Spleen (tissue), 11 donors: ENCODE results near the gene H1-8. TPM values are rescaled to one million over a fixed set of nuclear protein-coding genes. Genes with fewer than 3 reads are reported as not detected.
A peak's percentile ranks its signal among the peaks of the same experiment; 100 is the strongest.

Experiments
- DNase-seq: peaks from one replicate; pipeline ENCODE4 v3.0.0-alpha.2; 2020
- H3K27ac ChIP-seq, 8 donors: fragments of 200-600 bp; sonication (generic) in 7 of 8; 1 replicate in 4 of 8; 2 replicates in 4 of 8; pipeline versions ENCODE4 v1.5.0 to v1.8.0; 2016 to 2021; ENCODE audit warnings: inconsistent platforms in 4 of 8, mild to moderate bottlenecking in 4 of 8, moderate library complexity in 1 of 8
- H3K27me3 ChIP-seq, 7 donors: fragments of 200-600 bp; sonication (generic) in 6 of 7; replicated peaks in 1 of 7; 1 replicate in 4 of 7; 2 replicates in 3 of 7; pipeline versions ENCODE4 v1.5.0 to v1.8.0; 2016 to 2021; ENCODE audit warnings: inconsistent platforms in 3 of 7, mild to moderate bottlenecking in 1 of 7
- H3K36me3 ChIP-seq, 6 donors: fragments of 200-600 bp; sonication (generic) in 5 of 6; 1 replicate in 4 of 6; 2 replicates in 2 of 6; pipeline versions ENCODE4 v1.5.0 to v1.8.0; 2016 to 2021; ENCODE audit warnings: inconsistent platforms in 2 of 6
- H3K4me1 ChIP-seq, 6 donors: fragments of 200-600 bp; sonication (generic) in 5 of 6; 1 replicate in 3 of 6; 2 replicates in 3 of 6; pipeline versions ENCODE4 v1.5.0 to v1.8.0; 2016 to 2021; ENCODE audit warnings: inconsistent platforms in 3 of 6
- H3K4me3 ChIP-seq, 8 donors: fragments of 200-600 bp; sonication (generic) in 7 of 8; 1 replicate in 4 of 8; 2 replicates in 4 of 8; pipeline versions ENCODE4 v1.5.0 to v1.8.0; 2016 to 2021; ENCODE audit warnings: inconsistent platforms in 4 of 8, mild to moderate bottlenecking in 4 of 8, moderate library complexity in 2 of 8
- H3K9me3 ChIP-seq, 8 donors: fragments of 200-600 bp; sonication (generic) in 7 of 8; 1 replicate in 4 of 8; 2 replicates in 4 of 8; pipeline versions ENCODE4 v1.5.0 to v1.8.0; 2016 to 2021; ENCODE audit warnings: inconsistent platforms in 4 of 8
- CTCF ChIP-seq, 11 experiments: fragments of 200-600 bp in 7 of 11; fragments of 450-650 bp in 4 of 11; sonication (generic) in 4 of 11; IDR thresholded peaks in 8 of 11; conservative IDR thresholded peaks in 3 of 11; 1 replicate in 7 of 11; 2 replicates in 4 of 11; pipeline versions ENCODE4 v1.4.0 to v1.8.0; 2016 to 2021; ENCODE audit warnings: antibody characterized with exemption in 11 of 11, inconsistent platforms in 4 of 11, mild to moderate bottlenecking in 1 of 11
- POLR2A ChIP-seq, 3 donors: fragments of 450-650 bp; IDR thresholded peaks; one replicate each; pipeline ENCODE4 v1.5.1; 2017; ENCODE audit warnings: antibody characterized with exemption in 3 of 3, mild to moderate bottlenecking in 1 of 3
- POLR2AphosphoS5 ChIP-seq, 3 donors: sonication (generic); formaldehyde crosslinking; IDR thresholded peaks; one replicate each; pipeline ENCODE4 v1.5.1; 2017; ENCODE audit warnings: antibody characterized with exemption in 3 of 3
- WGBS, 5 donors: extraction: QIAGEN DNeasy Blood & Tissue Kit in 3 of 5; methylation state at CpG; one replicate each; pipeline versions ENCODE4 v1.1.5 to v1.1.7; 2013 to 2018; 5-methylcytosine and 5-hydroxymethylcytosine counted together
- intact Hi-C: fragments of 100-400 bp; cut with DNase I; formaldehyde crosslinking; loops from one replicate; pipeline ENCODE4 v1.15.0; 2023; ENCODE audit warnings: low total_unique reads
- polyA plus RNA-seq, 3 donors: library from polyadenylated mRNA; stranded (reverse); fragments of 200-250 nt; gene quantifications; one replicate each; pipeline ENCODE4 v1.2.1, GENCODE V29; 2013
- total RNA-seq, 7 donors: library from RNA; depleted of rRNA in 3 of 7; stranded (reverse); fragments of >200 nt in 3 of 7; fragmentation: NEBNext Ultra II Directional in 4 of 7; extraction: Animal tissue kit (Norgen Biotek cat#: 25700) in 4 of 7; gene quantifications; one replicate each; pipeline versions ENCODE4 v1.1.0 to v1.2.1, GENCODE V29; 2016 to 2021
- donor health status: healthy with polysubstance abuse.
- donor health status: DM: no; HTN: no; CAD: no; lungs with moderate emphysema.
- donor health status: DM: no; HTN: no; CAD: no.
- donor health status: Bipolar disorder and iron deficiency.
- donor health status: healthy.
- donor health status: DM: no; HTN: no; CAD: no.
- donor health status: DM: yes; HTN: yes; CAD: no.

The H1-8 gene
- total and polyA plus RNA-seq, 10 donors: not detected

GRCh38 chr3:129507181-129507831, 35.7 kb upstream of the H1-8 start:
- TF ChIP-seq CTCF (IDR thresholded peaks at IDR 0.05 in 8 of 11, conservative IDR thresholded peaks at IDR 0.05 in 3 of 11): no peak
- TF ChIP-seq POLR2AphosphoS5 (IDR thresholded peaks at IDR 0.05): peak in 2 of 3 donors; percentile 28 to 67
- TF ChIP-seq POLR2A (IDR thresholded peaks at IDR 0.05): no peak
- DNase-seq: peak; percentile 76
- Histone ChIP-seq H3K4me3 (no peak overlapping the region), H3K27ac (no peak overlapping the region), H3K27me3 (no peaks in the 10 kb centered on the region), H3K36me3 (peaks cover 0 to 80% (median 9%) of the 10 kb centered on the region in 6 donors), H3K4me1 (peaks cover 0 to 37% (median 22%) of the 10 kb centered on the region in 6 donors), H3K9me3 (no peaks in the 10 kb centered on the region)
- 76 to 86% (median 82%) methylated on average over 6 to 9 of the region's 9 CpGs for WGBS, 5 donors
- intact Hi-C loops: no loop called here

GRCh38 chr3:129512595-129512994, 30.4 kb upstream of the H1-8 start:
- H3K27me3 ChIP-seq: no peaks in the 10 kb centered on the region
- intact Hi-C loops: no loop called here
- H3K36me3 ChIP-seq: peaks cover 0 to 78% (median 3%) of the 10 kb centered on the region in 6 donors
- peaks cover 0 to 19% (median 7%) of the 10 kb centered on the region in 6 donors for H3K4me1 ChIP-seq
- no peak overlapping the region for H3K4me3 ChIP-seq
- no peak for TF ChIP-seq POLR2A (IDR thresholded peaks at IDR 0.05)
- TF ChIP-seq CTCF (IDR thresholded peaks at IDR 0.05 in 8 of 11, conservative IDR thresholded peaks at IDR 0.05 in 3 of 11): no peak
- TF ChIP-seq POLR2AphosphoS5 (IDR thresholded peaks at IDR 0.05): no peak
- DNase-seq: no peak
- no peaks in the 10 kb centered on the region for H3K9me3 ChIP-seq
- H3K27ac ChIP-seq: no peak overlapping the region

DNA sequence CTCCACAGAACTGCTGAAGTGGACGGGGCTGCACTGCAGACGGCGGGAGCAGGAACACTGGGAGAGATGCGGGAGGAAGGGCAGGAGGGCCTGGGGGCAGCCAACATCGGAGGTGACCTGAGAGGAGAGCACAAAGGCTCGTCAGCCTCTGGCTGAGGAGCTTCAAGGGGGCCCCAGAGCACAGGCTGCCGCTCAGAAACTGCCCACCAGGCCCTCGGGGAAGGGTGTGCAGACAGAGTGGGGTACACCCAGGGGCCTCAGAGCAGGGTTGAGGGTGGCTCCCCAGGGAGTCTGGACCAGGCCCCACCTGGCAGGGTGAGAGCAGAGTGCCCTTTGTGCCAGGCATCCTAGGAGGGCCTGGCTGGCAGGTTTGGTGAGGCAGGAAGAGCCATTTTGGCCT, 29.3 kb upstream of the H1-8 start:
- TF ChIP-seq POLR2AphosphoS5 (IDR thresholded peaks at IDR 0.05) (no peak), POLR2A (IDR thresholded peaks at IDR 0.05) (no peak), CTCF (IDR thresholded peaks at IDR 0.05 in 8 of 11, conservative IDR thresholded peaks at IDR 0.05 in 3 of 11) (no peak)
- no peaks in the 10 kb centered on the region for H3K9me3 ChIP-seq
- H3K36me3 ChIP-seq: peaks cover 0 to 79% (median 2%) of the 10 kb centered on the region in 6 donors
- H3K27me3 ChIP-seq: no peaks in the 10 kb centered on the region
- 85 to 89% (median 86%) methylated on average over 8 of the region's 8 CpGs for WGBS, 5 donors
- peaks cover 0 to 17% (median 7%) of the 10 kb centered on the region in 6 donors for H3K4me1 ChIP-seq
- no peak overlapping the region for H3K4me3 ChIP-seq
- intact Hi-C loops: no loop called here
- peak overlapping the region in 5 of 8 donors; percentile 10 to 48 (median 45) for H3K27ac ChIP-seq
- DNase-seq: peak; percentile 71

DNA sequence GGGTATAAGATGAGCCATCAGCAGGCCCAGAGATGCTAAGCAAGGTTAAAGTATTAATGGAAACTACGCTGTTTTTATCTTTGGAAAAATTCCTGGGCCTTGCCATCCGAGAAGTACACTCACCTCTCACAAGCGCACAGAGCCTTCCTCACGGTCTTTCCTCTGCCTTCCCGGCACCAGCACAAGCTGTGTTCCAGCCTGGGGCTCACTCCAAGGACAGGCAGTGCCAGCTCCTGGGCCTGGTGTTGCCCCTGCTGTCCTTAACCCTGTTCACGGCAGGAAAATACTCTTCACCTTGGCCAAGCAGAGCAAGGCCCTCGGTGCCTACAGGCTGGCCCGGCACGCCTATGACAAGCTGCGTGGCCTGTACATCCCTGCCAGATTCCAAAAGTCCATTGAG, 28.9 kb upstream of the H1-8 start:
- no peaks in the 10 kb centered on the region for H3K9me3 ChIP-seq
- peaks cover 0 to 79% (median 4%) of the 10 kb centered on the region in 6 donors for H3K36me3 ChIP-seq
- peaks cover 0 to 17% (median 7%) of the 10 kb centered on the region in 6 donors for H3K4me1 ChIP-seq
- intact Hi-C loops: no loop called here
- no peak overlapping the region for H3K4me3 ChIP-seq
- H3K27me3 ChIP-seq: no peaks in the 10 kb centered on the region
- TF ChIP-seq POLR2AphosphoS5 (IDR thresholded peaks at IDR 0.05) (peak; percentile 52 to 76 (median 74)), CTCF (IDR thresholded peaks at IDR 0.05 in 8 of 11, conservative IDR thresholded peaks at IDR 0.05 in 3 of 11) (no peak), POLR2A (IDR thresholded peaks at IDR 0.05) (no peak)
- peak overlapping the region in 5 of 8 donors; percentile 10 to 48 (median 45) for H3K27ac ChIP-seq
- 78 to 92% (median 83%) methylated on average over 8 to 10 of the region's 10 CpGs for WGBS, 5 donors
- peak; percentile 81 for DNase-seq
